Mononuclear cell (primary cell): ENCODE data around the gene UBXN2A. TPM values are rescaled to one million over a fixed set of nuclear protein-coding genes. Genes with fewer than 3 reads are reported as not detected.
"Not testable (repeated sequence)": the region's sequence is repeated elsewhere in the genome, so short reads cannot be mapped to it uniquely, and the experiment has no call there.

ENCODE experiments used
- H3K27me3 ChIP-seq: 2 replicates; pipeline ENCODE4 v1.6.0; 2011; ENCODE audit warnings: low read length, control low read depth; ENCODE audit not compliant: insufficient read depth
- H3K4me1 ChIP-seq: 2 replicates; pipeline ENCODE4 v1.5.1; 2011; ENCODE audit warnings: mild to moderate bottlenecking, low read length, control low read depth; ENCODE audit not compliant: insufficient read depth
- H3K4me3 ChIP-seq: 2 replicates; pipeline ENCODE4 v1.5.1; 2011; ENCODE audit warnings: mild to moderate bottlenecking, low read length, moderate library complexity
- H3K9me3 ChIP-seq: 2 replicates; pipeline ENCODE4 v1.5.1; 2011; ENCODE audit warnings: low read depth, mild to moderate bottlenecking, control low read depth, low read length
- total RNA-seq: library from RNA; depleted of rRNA; stranded (reverse); fragments of >200 nt; gene quantifications from one replicate; pipeline ENCODE4 v1.2.3, GENCODE V29; 2012

UBXN2A gene
- total RNA-seq, 1 donor, result 16.7 TPM

DNA sequence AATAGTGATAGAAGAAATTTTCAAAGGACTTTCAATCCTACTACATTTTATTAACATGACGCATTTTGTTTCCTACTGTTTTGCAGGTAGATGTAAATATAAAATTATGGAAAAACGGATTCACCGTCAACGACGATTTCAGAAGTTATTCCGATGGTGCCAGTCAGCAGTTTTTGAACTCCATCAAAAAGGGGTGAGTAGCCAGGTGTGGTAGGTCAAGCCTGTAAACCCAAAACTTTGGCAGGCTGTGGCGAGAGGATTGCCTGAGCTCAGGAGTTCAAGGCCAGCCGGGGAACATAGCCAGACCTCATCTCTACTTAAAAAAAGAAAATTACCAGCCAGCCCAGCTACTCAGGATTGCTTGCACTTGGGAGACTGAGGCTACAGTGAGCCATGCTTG is 36.6 kb downstream of the UBXN2A start:
- H3K9me3 ChIP-seq, result no peaks in the 10 kb centered on the region
- H3K27me3 ChIP-seq, result no peaks in the 10 kb centered on the region
- no peaks in the 10 kb centered on the region for H3K4me1 ChIP-seq
- H3K4me3 ChIP-seq, result no peak overlapping the region

- Histone ChIP-seq H3K4me1 (no peaks in the 10 kb centered on the region), H3K9me3 (no peaks in the 10 kb centered on the region), H3K4me3 (no peak overlapping the region), H3K27me3 (no peaks in the 10 kb centered on the region)
Observed at GRCh38 chr2:23988371-23988770, 48.1 kb downstream of the UBXN2A start.

- Histone ChIP-seq H3K4me3 (no peak overlapping the region), H3K4me1 (no peaks in the 10 kb centered on the region), H3K27me3 (no peaks in the 10 kb centered on the region), H3K9me3 (no peaks in the 10 kb centered on the region)
Observed at GRCh38 chr2:23992931-23993330, 52.7 kb downstream of the UBXN2A start.

GRCh38 chr2:23993736-23994269 is 53.5 kb downstream of the UBXN2A start:
- H3K4me1 ChIP-seq, result no peaks in the 10 kb centered on the region
- H3K9me3 ChIP-seq, result no peaks in the 10 kb centered on the region
- H3K27me3 ChIP-seq, result no peaks in the 10 kb centered on the region
- no peak overlapping the region for H3K4me3 ChIP-seq

DNA sequence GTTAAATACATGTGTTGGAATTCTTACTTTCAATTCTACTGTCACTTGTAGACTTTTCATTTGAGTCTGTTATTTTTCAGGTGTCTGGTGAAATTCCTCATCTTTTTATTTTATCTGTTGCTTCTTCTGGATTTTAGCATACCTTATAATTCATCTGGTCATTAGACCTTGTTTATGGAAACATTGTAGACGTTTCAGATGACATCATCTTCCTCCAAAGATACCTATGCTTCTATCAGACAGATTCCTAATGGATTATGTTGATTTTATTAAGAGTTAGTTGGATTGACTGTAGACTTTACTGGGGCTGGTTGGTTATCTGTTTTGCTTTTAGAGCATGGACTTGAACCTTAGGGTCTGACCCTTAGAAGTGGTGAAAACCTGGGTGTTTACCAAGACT is 54.3 kb downstream of the UBXN2A start:
- Histone ChIP-seq H3K27me3 (no peaks in the 10 kb centered on the region), H3K4me3 (no peak overlapping the region), H3K9me3 (no peaks in the 10 kb centered on the region), H3K4me1 (no peaks in the 10 kb centered on the region)

DNA sequence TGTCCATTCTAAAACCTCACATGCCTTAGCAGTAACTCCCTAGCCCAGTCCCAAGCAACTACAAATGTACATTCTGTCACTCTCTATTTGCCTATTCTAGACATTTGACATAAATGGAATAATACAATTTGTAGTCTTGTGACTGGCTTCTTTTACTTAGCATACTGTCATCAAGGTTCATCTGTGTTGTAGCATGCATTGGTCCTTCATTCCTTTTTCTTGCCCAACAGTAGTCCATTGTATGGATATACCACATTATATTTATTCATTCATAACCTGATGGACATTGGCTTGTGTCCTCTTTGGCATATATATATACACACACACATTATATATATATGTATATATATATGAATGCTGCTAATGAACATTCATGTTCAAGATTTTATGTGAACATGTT is 67.4 kb downstream of the UBXN2A start:
- Histone ChIP-seq H3K4me1 (peaks cover 18% of the 10 kb centered on the region), H3K27me3 (peaks cover 37% of the 10 kb centered on the region), H3K9me3 (no peaks in the 10 kb centered on the region), H3K4me3 (no peak overlapping the region)

- no peaks in the 10 kb centered on the region for H3K9me3 ChIP-seq
Observed at GRCh38 chr2:24008672-24009366, 68.6 kb downstream of the UBXN2A start.

GRCh38 chr2:24009367-24009679 is 69.1 kb downstream of the UBXN2A start:
- H3K9me3 ChIP-seq, result no peaks in the 10 kb centered on the region

More at GRCh38 chr2:24008672-24009366, 68.6 kb downstream of the UBXN2A start:
- no peak overlapping the region for H3K4me3 ChIP-seq
- H3K4me1 ChIP-seq, result peaks cover 18% of the 10 kb centered on the region
- peaks cover 37% of the 10 kb centered on the region for H3K27me3 ChIP-seq

DNA sequence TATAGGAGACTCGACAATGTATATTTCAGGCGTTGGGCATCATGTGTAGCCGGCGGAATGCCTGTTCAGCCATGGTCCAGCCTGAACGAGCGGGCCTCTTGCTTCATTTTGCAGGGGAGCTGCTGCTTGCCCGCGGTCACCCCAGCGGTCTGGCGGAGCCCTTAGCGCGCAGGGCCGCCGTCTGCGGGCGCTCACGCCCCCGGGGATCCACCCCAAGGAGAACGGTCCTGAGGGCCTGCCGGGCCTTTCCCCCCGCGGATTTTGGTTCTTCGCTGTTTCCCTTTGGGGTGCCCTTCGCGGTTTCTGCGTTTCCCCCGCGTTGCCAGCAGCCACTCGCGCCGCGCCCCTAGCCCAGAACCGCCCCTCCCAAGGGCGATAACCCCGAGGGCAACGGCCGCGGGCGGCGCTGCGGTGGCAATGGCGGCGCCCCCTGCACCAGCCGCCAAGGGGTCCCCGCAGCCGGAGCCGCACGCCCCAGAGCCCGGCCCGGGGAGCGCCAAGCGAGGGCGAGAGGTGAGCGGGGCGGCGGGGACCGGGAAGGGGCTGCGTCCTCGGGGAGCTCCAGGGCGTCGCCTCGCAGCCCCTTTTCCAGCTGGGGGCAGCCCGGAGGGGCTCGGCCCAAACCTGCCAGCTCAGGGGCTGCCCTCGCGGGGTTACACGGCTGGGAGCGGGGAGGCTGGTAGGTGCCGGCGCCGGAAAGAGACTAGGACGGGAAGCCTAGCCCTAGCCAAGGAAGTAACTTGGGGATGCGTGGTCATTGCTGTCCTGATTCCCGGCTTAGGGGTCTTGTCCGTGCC is 69.6 kb downstream of the UBXN2A start, which contains the start of gene MFSD2B:
Gene MFSD2B (plus strand): TSS at position 406 of the 797 bp plus-strand sequence. CDS start 12 bp downstream, at position 418.
- Histone ChIP-seq H3K9me3 (no peaks in the 10 kb centered on the region), H3K4me3 (no peak within 1 kb of the TSS), H3K4me1 (peaks cover 18% of the 10 kb centered on the region), H3K27me3 (peaks cover 37% of the 10 kb centered on the region)

More at GRCh38 chr2:24009367-24009679, 69.1 kb downstream of the UBXN2A start:
- H3K27me3 ChIP-seq, result peaks cover 37% of the 10 kb centered on the region
- H3K4me1 ChIP-seq, result peaks cover 18% of the 10 kb centered on the region
- H3K4me3 ChIP-seq, result no peak overlapping the region

DNA sequence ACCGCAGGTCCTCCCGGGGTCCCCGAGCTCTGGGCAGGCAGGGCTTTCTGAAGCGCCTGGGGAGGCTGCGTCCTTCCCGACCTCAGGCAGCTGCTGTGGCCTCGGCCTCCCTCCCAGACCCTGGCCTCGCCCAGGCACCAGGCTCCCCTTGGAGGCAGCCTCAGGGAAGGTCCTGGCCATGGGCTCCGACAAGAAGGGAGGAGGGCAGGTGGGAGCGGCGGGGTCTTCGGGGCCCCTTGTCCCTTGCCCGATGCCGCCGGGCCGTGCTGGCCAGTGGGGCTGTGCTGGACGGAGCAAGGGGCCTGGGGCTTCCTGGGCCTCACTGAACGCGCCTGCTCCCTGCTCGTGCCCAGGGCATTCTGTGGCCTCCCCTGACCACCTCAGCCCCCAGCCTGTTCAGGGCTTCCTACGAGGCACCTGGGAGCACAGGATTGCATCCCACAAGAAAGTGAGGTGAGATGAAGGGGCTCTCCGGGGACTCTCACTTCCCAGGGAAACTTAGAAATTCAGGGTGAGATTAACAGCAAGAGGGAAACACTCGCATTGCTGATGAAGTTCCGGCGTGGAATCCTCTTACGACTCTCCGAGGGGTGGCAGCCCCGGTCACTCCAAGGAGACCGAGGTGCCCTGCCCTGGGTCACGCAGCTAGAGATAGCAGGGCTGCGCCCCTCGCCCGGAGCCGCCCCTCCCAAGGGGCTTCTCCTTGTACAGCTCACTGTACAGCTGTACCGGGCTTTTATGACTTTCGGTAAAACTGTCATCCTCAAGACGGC is 70.4 kb downstream of the UBXN2A start:
- no peak overlapping the region for H3K4me3 ChIP-seq
- H3K27me3 ChIP-seq, result peaks cover 37% of the 10 kb centered on the region
- no peaks in the 10 kb centered on the region for H3K9me3 ChIP-seq
- H3K4me1 ChIP-seq, result peaks cover 18% of the 10 kb centered on the region

GRCh38 chr2:24011250-24012104 is 71.2 kb downstream of the UBXN2A start:
- H3K4me1 ChIP-seq, result peaks cover 18% of the 10 kb centered on the region
- H3K27me3 ChIP-seq, result peaks cover 37% of the 10 kb centered on the region
- H3K4me3 ChIP-seq, result no peak overlapping the region
- no peaks in the 10 kb centered on the region for H3K9me3 ChIP-seq

DNA sequence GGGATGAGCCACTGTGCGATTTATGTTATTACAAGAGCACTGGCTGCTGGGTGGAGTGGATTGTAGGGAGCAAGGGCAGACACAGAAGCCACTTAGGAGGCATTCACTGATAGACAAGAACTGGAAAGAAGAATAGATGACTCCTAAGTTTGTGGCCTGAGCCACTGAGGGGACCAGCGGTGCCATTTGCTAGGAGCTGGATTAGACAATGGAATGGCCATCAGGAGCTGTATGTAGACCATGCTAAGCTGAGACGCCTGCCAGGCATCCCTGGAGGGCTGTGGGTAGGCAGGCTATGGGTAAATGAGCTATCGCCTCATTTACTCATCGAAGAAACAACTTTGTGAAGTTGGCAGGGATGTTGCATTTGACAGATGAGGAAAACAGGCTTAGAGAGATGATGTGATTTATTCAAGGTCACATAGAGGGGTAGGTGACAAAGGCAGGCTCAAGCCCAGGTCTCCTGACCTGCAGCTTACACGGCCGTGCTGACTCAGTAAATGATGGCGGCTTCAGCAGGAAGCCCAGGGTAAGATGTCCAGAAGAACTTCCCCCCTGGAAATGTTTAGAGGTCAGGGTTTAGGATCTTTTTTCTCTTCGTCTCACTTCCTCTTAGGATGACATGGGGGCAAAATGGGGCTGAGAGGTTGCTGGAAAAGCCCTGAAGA is 72.4 kb downstream of the UBXN2A start:
- Histone ChIP-seq H3K9me3 (no peaks in the 10 kb centered on the region), H3K4me1 (peaks cover 18% of the 10 kb centered on the region), H3K27me3 (peaks cover 37% of the 10 kb centered on the region), H3K4me3 (no peak overlapping the region)

GRCh38 chr2:24014902-24015301 is 74.6 kb downstream of the UBXN2A start:
- not testable (repeated sequence) for H3K9me3 ChIP-seq, H3K4me3 ChIP-seq
- Histone ChIP-seq H3K4me1 (peaks cover 12% of the 10 kb centered on the region), H3K27me3 (peaks cover 22% of the 10 kb centered on the region)
